MM.1S (cell line): Measurements from ENCODE around the gene SPACA6.

Experiments
- DNase-seq: peaks from one replicate; pipeline ENCODE4 v3.0.0-alpha.2; 2015
- H2AFZ ChIP-seq: fragments of 300-600 bp; sonication (generic); 2 replicates; pipeline ENCODE4 v1.6.0; 2016; ENCODE audit warnings: antibody characterized with exemption, low read length
- H3F3A ChIP-seq: fragments of 300-600 bp; sonication (generic); 2 replicates; pipeline ENCODE4 v1.6.1; 2016; ENCODE audit warnings: mild to moderate bottlenecking, antibody characterized with exemption, low read length, moderate library complexity, mixed read lengths; ENCODE audit not compliant: insufficient read depth
- H3K27ac ChIP-seq: fragments of 300-600 bp; sonication (generic); 2 replicates; pipeline ENCODE4 v1.5.1; 2016; ENCODE audit warnings: mild to moderate bottlenecking, low read length
- H3K27me3 ChIP-seq: fragments of 300-600 bp; sonication (generic); replicated peaks from 2 replicates; pipeline ENCODE4 v1.6.0; 2016; ENCODE audit warnings: low read length; ENCODE audit not compliant: insufficient read depth
- H3K36me3 ChIP-seq: fragments of 300-600 bp; sonication (generic); replicated peaks from 2 replicates; pipeline ENCODE4 v1.6.1; 2016; ENCODE audit warnings: mild to moderate bottlenecking, low read length, mixed read lengths; ENCODE audit not compliant: insufficient read depth
- H3K4me1 ChIP-seq: fragments of 300-600 bp; sonication (generic); 2 replicates; pipeline ENCODE4 v1.6.1; 2016; ENCODE audit warnings: low read length, mixed read lengths
- H3K4me2 ChIP-seq: fragments of 300-600 bp; sonication (generic); 2 replicates; pipeline ENCODE4 v1.6.0; 2016; ENCODE audit warnings: low read depth, low read length
- H3K4me3 ChIP-seq: fragments of 300-600 bp; sonication (generic); 2 replicates; pipeline ENCODE4 v1.5.1; 2016; ENCODE audit warnings: low read length, mixed read lengths
- H3K79me2 ChIP-seq: fragments of 300-600 bp; sonication (generic); 2 replicates; pipeline ENCODE4 v1.6.1; 2016; ENCODE audit warnings: mixed run types, low read length, mixed read lengths
- H3K9ac ChIP-seq: fragments of 300-600 bp; sonication (generic); 2 replicates; pipeline ENCODE4 v1.6.1; 2016; ENCODE audit warnings: low read length, mixed read lengths
- H3K9me2 ChIP-seq: fragments of 300-600 bp; sonication (generic); replicated peaks from 2 replicates; pipeline ENCODE4 v1.6.1; 2016; ENCODE audit warnings: mild to moderate bottlenecking, low read length, mixed read lengths; ENCODE audit not compliant: insufficient read depth
- H3K9me3 ChIP-seq: fragments of 300-600 bp; sonication (generic); replicated peaks from 2 replicates; pipeline ENCODE4 v1.6.1; 2016; ENCODE audit warnings: mild to moderate bottlenecking, low read length, mixed read lengths; ENCODE audit not compliant: insufficient read depth
- H4K20me1 ChIP-seq: fragments of 300-600 bp; sonication (generic); 2 replicates; pipeline ENCODE4 v1.6.1; 2016; ENCODE audit warnings: mild to moderate bottlenecking, low read length, moderate library complexity, mixed read lengths; ENCODE audit not compliant: insufficient read depth
- EZH2 ChIP-seq: fragments of 300-600 bp; sonication (generic); optimal IDR thresholded peaks from 2 replicates; pipeline ENCODE3; 2017; ENCODE audit warnings: low read depth, mild to moderate bottlenecking, antibody characterized with exemption, low read length, mixed read lengths
- EZH2phosphoT487 ChIP-seq: fragments of 300-600 bp; sonication (generic); IDR thresholded peaks from 2 replicates; pipeline ENCODE4 v1.6.1; 2018; ENCODE audit warnings: antibody characterized with exemption, low read length
- TF ChIP-seq, protein P1 (sequence below): fragments of 300-600 bp; sonication (generic); IDR thresholded peaks from 2 replicates; pipeline ENCODE4 v1.5.1; 2016; ENCODE audit warnings: antibody characterized with exemption, low read length, mixed read lengths

SPACA6 gene

DNA sequence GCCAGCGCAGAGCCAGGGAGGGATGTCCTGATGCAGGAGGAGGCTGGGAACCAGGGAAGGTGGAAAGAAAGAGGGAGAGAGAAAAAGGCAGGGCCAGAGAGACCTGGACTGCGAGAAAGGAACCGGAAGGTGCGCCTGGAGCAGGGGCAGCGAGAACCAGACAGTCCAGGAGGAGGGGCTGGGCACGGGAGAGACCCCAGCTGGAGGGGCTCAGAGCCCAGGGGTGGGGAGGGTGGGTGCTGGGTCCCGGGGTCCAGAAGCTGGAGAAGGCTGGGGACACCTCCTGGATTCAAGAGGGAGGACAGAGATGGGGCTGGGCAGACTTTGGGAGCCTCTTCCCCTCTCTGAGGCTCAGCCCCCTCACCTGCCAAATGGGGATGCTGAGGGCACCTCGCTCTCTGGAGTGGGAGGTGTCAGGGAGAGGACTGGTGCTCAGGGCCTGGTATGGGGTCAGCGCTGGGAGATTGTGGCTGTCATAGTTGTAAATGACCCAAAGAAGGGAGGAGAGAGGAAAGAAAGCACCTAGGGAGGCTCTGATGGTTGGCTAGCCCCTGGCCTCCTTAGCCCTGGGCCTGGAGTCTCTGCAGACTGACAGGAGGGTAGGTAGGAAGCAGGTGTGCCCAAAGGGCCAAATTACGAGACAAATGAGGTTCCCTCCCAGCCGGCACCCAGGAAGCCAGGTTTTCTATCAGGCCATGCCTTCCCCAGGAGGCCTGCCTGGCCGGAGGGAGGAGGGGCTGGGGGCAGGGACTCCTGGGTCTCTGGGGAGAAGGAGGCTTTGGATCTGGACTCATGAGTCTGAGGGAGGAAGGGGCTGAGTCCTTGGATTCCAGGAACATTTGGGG, 1.3 kb upstream of the SPACA6 start:
- Histone ChIP-seq H3K9me3 (no peaks in the 10 kb centered on the region), H3K27ac (no peak overlapping the region), H4K20me1 (no peaks in the 10 kb centered on the region), H3F3A (no peaks in the 10 kb centered on the region), H3K27me3 (no peaks in the 10 kb centered on the region), H3K79me2 (no peaks in the 10 kb centered on the region), H3K4me2 (no peak overlapping the region), H3K9me2 (no peaks in the 10 kb centered on the region), H3K4me1 (no peaks in the 10 kb centered on the region), H3K9ac (no peak overlapping the region), H3K4me3 (no peak overlapping the region), H2AFZ (no peak overlapping the region), H3K36me3 (no peaks in the 10 kb centered on the region)
- no peak for DNase-seq
- TF ChIP-seq EZH2 (no peak), EZH2phosphoT487 (no peak)
- TF ChIP-seq, protein P1, sequence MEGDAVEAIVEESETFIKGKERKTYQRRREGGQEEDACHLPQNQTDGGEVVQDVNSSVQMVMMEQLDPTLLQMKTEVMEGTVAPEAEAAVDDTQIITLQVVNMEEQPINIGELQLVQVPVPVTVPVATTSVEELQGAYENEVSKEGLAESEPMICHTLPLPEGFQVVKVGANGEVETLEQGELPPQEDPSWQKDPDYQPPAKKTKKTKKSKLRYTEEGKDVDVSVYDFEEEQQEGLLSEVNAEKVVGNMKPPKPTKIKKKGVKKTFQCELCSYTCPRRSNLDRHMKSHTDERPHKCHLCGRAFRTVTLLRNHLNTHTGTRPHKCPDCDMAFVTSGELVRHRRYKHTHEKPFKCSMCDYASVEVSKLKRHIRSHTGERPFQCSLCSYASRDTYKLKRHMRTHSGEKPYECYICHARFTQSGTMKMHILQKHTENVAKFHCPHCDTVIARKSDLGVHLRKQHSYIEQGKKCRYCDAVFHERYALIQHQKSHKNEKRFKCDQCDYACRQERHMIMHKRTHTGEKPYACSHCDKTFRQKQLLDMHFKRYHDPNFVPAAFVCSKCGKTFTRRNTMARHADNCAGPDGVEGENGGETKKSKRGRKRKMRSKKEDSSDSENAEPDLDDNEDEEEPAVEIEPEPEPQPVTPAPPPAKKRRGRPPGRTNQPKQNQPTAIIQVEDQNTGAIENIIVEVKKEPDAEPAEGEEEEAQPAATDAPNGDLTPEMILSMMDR, result no peak

- Histone ChIP-seq H3K9me3 (no peaks in the 10 kb centered on the region), H3K27ac (no peak overlapping the region), H3K4me2 (no peak overlapping the region), H3K79me2 (no peaks in the 10 kb centered on the region), H4K20me1 (no peaks in the 10 kb centered on the region), H2AFZ (no peak overlapping the region), H3F3A (no peaks in the 10 kb centered on the region), H3K9ac (no peak overlapping the region), H3K4me1 (no peaks in the 10 kb centered on the region), H3K9me2 (no peaks in the 10 kb centered on the region), H3K27me3 (no peaks in the 10 kb centered on the region), H3K36me3 (no peaks in the 10 kb centered on the region), H3K4me3 (no peak overlapping the region)
- no peak for DNase-seq
- TF ChIP-seq, protein P1, result no peak
- TF ChIP-seq EZH2 (no peak), EZH2phosphoT487 (no peak)
Observed at GRCh38 chr19:51692468-51692867, 662 bp upstream of the SPACA6 start.

DNA sequence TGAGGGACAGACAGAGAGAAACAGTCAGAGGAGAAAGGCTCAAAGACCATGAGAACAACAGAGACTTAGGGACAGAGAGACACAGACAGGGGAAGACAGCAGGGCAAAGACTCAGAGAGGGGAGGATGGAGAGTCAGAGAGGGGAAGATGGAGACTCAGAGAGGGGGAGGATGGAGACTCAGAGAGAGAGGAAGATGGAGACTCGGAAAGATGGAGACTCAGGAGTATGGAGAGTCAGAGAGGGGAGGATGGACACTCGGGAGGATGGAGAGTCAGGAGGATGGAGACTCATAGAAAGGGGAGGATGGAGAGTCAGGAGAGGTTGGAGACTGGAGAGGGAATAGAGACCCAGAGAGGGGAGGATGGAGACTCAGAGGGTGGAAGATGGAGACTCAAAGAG, 689 bp downstream of the SPACA6 start:
- Histone ChIP-seq H3F3A (no peaks in the 10 kb centered on the region), H4K20me1 (no peaks in the 10 kb centered on the region), H3K79me2 (no peaks in the 10 kb centered on the region), H2AFZ (no peak overlapping the region), H3K4me3 (no peak overlapping the region), H3K36me3 (no peaks in the 10 kb centered on the region), H3K9me2 (no peaks in the 10 kb centered on the region), H3K4me2 (no peak overlapping the region), H3K27ac (no peak overlapping the region), H3K9ac (no peak overlapping the region), H3K27me3 (no peaks in the 10 kb centered on the region), H3K9me3 (no peaks in the 10 kb centered on the region), H3K4me1 (no peaks in the 10 kb centered on the region)
- TF ChIP-seq, protein P1, result no peak
- no peak for TF ChIP-seq EZH2phosphoT487
- no peak for TF ChIP-seq EZH2
- no peak for DNase-seq
